IMR-90 (cell line): ENCODE measurements around the gene RELCH. TPM values are rescaled to one million over a fixed set of nuclear protein-coding genes. Genes with fewer than 3 reads are reported as not detected.

Source experiments
- ATAC-seq: fragments of 200-7000 bp; cut with Tn5 transposase; 2 replicates; pipeline ENCODE4 v1.9.1; 2020; ENCODE audit warnings: low read depth, mild to moderate bottlenecking, moderate library complexity
- BruUV-seq: library from RNA; stranded (reverse); fragments of 400-500 nt; replicated peaks from 2 replicates; lab custom pipeline; 2021; lab: Mats Ljungman, UMichigan
- CTCF ChIA-PET: fragments of 300-600 bp; formaldehyde crosslinking; extraction: SDS; loops from one replicate; lab custom pipeline; 2021; ENCODE audit warnings: antibody characterized with exemption; lab: Yijun Ruan, JAX
- POLR2A ChIA-PET: fragments of 300-600 bp; sonication (Branson Sonifier 250); formaldehyde crosslinking; loops from one replicate; lab custom pipeline; 2022; ENCODE audit warnings: antibody characterized with exemption; ENCODE audit not compliant: unreplicated experiment; lab: Charles Lee
- DNase-seq: peaks from one replicate; pipeline ENCODE4 v3.0.0; 2013
- H2AFZ ChIP-seq: replicated peaks from 2 replicates; pipeline ENCODE3; 2013; ENCODE audit warnings: low read length, mild to moderate bottlenecking; ENCODE audit not compliant: poor library complexity
- H2AK5ac ChIP-seq: 2 replicates; pipeline ENCODE4 v1.6.1; 2013; ENCODE audit warnings: low read depth, low read length, inconsistent platforms
- H2AK9ac ChIP-seq: replicated peaks from 2 replicates; pipeline ENCODE3; 2013; ENCODE audit warnings: mild to moderate bottlenecking, low read depth, low read length, moderate library complexity; ENCODE audit not compliant: poor library complexity
- H2BK120ac ChIP-seq: 2 replicates; pipeline ENCODE4 v1.6.1; 2013; ENCODE audit warnings: low read depth, low read length, inconsistent platforms
- H2BK15ac ChIP-seq: 3 replicates; pipeline ENCODE4 v1.6.1; 2013; ENCODE audit warnings: low read depth, low read length, inconsistent platforms
- H2BK20ac ChIP-seq: 2 replicates; pipeline ENCODE4 v1.6.1; 2013; ENCODE audit warnings: low read depth, mild to moderate bottlenecking, inconsistent platforms, low read length, moderate library complexity
- H2BK5ac ChIP-seq: 2 replicates; pipeline ENCODE4 v1.6.1; 2013; ENCODE audit warnings: mild to moderate bottlenecking, low read depth, low read length, inconsistent platforms; ENCODE audit not compliant: poor library complexity, severe bottlenecking
- H3K14ac ChIP-seq: replicated peaks from 2 replicates; pipeline ENCODE4 v1.6.1; 2013; ENCODE audit warnings: low read depth, low read length, inconsistent platforms
- H3K18ac ChIP-seq: 2 replicates; pipeline ENCODE4 v1.6.1; 2013; ENCODE audit warnings: low read depth, low read length, control low read depth
- H3K23ac ChIP-seq: 2 replicates; pipeline ENCODE4 v1.6.1; 2013; ENCODE audit warnings: low read depth, low read length, inconsistent platforms
- H3K27ac ChIP-seq: 2 replicates; pipeline ENCODE4 v1.5.1; 2013; ENCODE audit warnings: mild to moderate bottlenecking, control low read depth, low read length; ENCODE audit not compliant: insufficient read depth
- H3K27me3 ChIP-seq: 2 replicates; pipeline ENCODE4 v1.6.1; 2013; ENCODE audit warnings: low read length; ENCODE audit not compliant: control insufficient read depth, insufficient read depth
- H3K36me3 ChIP-seq: 2 replicates; pipeline ENCODE4 v1.6.1; 2013; ENCODE audit warnings: low read length, mixed read lengths; ENCODE audit not compliant: control insufficient read depth, insufficient read depth
- H3K4ac ChIP-seq: 2 replicates; pipeline ENCODE4 v1.6.1; 2013; ENCODE audit warnings: low read depth, low read length, inconsistent platforms
- H3K4me1 ChIP-seq: 2 replicates; pipeline ENCODE4 v1.6.1; 2013; ENCODE audit warnings: low read length, mixed read lengths; ENCODE audit not compliant: control insufficient read depth, insufficient read depth
- H3K4me2 ChIP-seq: 2 replicates; pipeline ENCODE4 v1.6.1; 2013; ENCODE audit warnings: low read depth, mild to moderate bottlenecking, control low read depth, low read length, moderate library complexity
- H3K4me3 ChIP-seq: 2 replicates; pipeline ENCODE4 v1.5.1; 2013; ENCODE audit warnings: low read depth, mild to moderate bottlenecking, control low read depth, low read length, moderate library complexity; ENCODE audit not compliant: insufficient read depth
- H3K56ac ChIP-seq: 2 replicates; pipeline ENCODE4 v1.6.1; 2013; ENCODE audit warnings: low read length, inconsistent platforms; ENCODE audit not compliant: insufficient read depth; ENCODE audit errors: extremely low read depth
- H3K79me1 ChIP-seq, 2 experiments: 2 replicates each; pipeline ENCODE4 v1.6.1; 2013; ENCODE audit warnings: low read length in 2 of 2, inconsistent platforms in 1 of 2, low read depth in 1 of 2
- H3K9ac ChIP-seq: 2 replicates; pipeline ENCODE4 v1.6.1; 2013; ENCODE audit warnings: low read depth, low read length, control low read depth
- H3K9me1 ChIP-seq: 2 replicates; pipeline ENCODE4 v1.6.1; 2013; ENCODE audit warnings: low read length, inconsistent platforms; ENCODE audit not compliant: insufficient read depth
- H3K9me3 ChIP-seq: 2 replicates; pipeline ENCODE4 v1.6.1; 2013; ENCODE audit warnings: low read length; ENCODE audit not compliant: control insufficient read depth, insufficient read depth
- H4K20me1 ChIP-seq: 2 replicates; pipeline ENCODE4 v1.6.1; 2013; ENCODE audit warnings: low read length, inconsistent platforms; ENCODE audit not compliant: insufficient read depth
- H4K5ac ChIP-seq: 2 replicates; pipeline ENCODE4 v1.6.1; 2013; ENCODE audit warnings: mild to moderate bottlenecking, low read depth, low read length, control low read depth
- H4K8ac ChIP-seq, 2 experiments: 2 replicates each; pipeline ENCODE4 v1.6.1; 2013; ENCODE audit warnings: low read depth in 2 of 2, low read length in 2 of 2, control low read depth in 1 of 2, inconsistent platforms in 1 of 2
- H4K91ac ChIP-seq: 2 replicates; pipeline ENCODE4 v1.6.1; 2013; ENCODE audit warnings: low read depth, low read length, inconsistent platforms; ENCODE audit not compliant: insufficient read depth
- BHLHE40 ChIP-seq: fragments of 150-350 bp; IDR thresholded peaks from 2 replicates; pipeline ENCODE4 v1.6.1; 2016; ENCODE audit warnings: mild to moderate bottlenecking, low read depth, low read length
- CEBPB ChIP-seq: IDR thresholded peaks from 2 replicates; pipeline ENCODE4 v1.6.1; 2012; ENCODE audit warnings: low read depth, low read length, improper control_type of control experiment
- ELK1 ChIP-seq: fragments of 150-350 bp; IDR thresholded peaks from 2 replicates; pipeline ENCODE4 v1.6.1; 2016; ENCODE audit warnings: low read depth, mild to moderate bottlenecking, low read length, moderate library complexity, borderline replicate concordance
- MAZ ChIP-seq: IDR thresholded peaks from 2 replicates; pipeline ENCODE4 v1.6.1; 2012; ENCODE audit warnings: low read depth, mild to moderate bottlenecking, low read length, improper control_type of control experiment, moderate library complexity, borderline replicate concordance
- RCOR1 ChIP-seq: IDR thresholded peaks from 2 replicates; pipeline ENCODE4 v1.6.1; 2012; ENCODE audit warnings: mild to moderate bottlenecking, low read length, improper control_type of control experiment; ENCODE audit not compliant: insufficient replicate concordance
- SMC3 ChIP-seq: fragments of 150-350 bp; IDR thresholded peaks from 2 replicates; pipeline ENCODE4 v1.6.1; 2016; ENCODE audit warnings: low read depth, mild to moderate bottlenecking, antibody characterized with exemption, low read length, moderate library complexity
- USF2 ChIP-seq: fragments of 150-350 bp; IDR thresholded peaks from 2 replicates; pipeline ENCODE4 v1.6.1; 2017; ENCODE audit warnings: mild to moderate bottlenecking, antibody characterized with exemption, low read length, low read depth
- WGBS, 2 experiments: methylation state at CpG; one replicate each; pipeline versions ENCODE4 v1.1.5 to v1.1.7; 2013; ENCODE audit warnings: missing lambda C conversion rate in 2 of 2; ENCODE audit not compliant: insufficient read length in 1 of 2; ENCODE audit errors: extremely low coverage in 2 of 2; 5-methylcytosine and 5-hydroxymethylcytosine counted together
- dilution Hi-C: fragments of 300-500 bp; cut with HindIII; formaldehyde crosslinking; loops from one replicate; pipeline ENCODE4 v1.14.3; 2018; ENCODE audit warnings: low sequenced_read_pairs; ENCODE audit not compliant: unreplicated experiment
- in situ Hi-C: fragments of 300-500 bp; cut with MboI; formaldehyde crosslinking; loops from 3 replicates; pipeline ENCODE4 v1.14.3; 2019; ENCODE audit warnings: low sequenced_read_pairs, inconsistent platforms, mixed read lengths
- intact Hi-C: fragments of 100-400 bp; cut with micrococcal nuclease; formaldehyde crosslinking; loops from 2 replicates; pipeline ENCODE4 v1.10.0; 2022
- polyA plus RNA-seq, 3 experiments: library from polyadenylated mRNA; depleted of rRNA; stranded (reverse); fragments of >200 nt; gene quantifications; 2 replicates each; pipeline ENCODE4 v1.2.3, GENCODE V29; 2012; ENCODE audit warnings: low replicate concordance in 1 of 3
- total RNA-seq: library from RNA; depleted of rRNA; stranded (reverse); fragments of >200 nt; gene quantifications from 2 replicates; pipeline ENCODE4 v1.2.3, GENCODE V29; 2012
- TF ChIP-seq, protein P1 (sequence below): conservative IDR thresholded peaks from 2 replicates; pipeline ENCODE4 v1.5.1; 2012; ENCODE audit warnings: mild to moderate bottlenecking, low read depth, low read length, improper control_type of control experiment

Gene RELCH
- total and polyA plus RNA-seq, 2 of the 4 experiments (the other 2 are of a cell fraction): 14.4 to 52.5 TPM

DNA sequence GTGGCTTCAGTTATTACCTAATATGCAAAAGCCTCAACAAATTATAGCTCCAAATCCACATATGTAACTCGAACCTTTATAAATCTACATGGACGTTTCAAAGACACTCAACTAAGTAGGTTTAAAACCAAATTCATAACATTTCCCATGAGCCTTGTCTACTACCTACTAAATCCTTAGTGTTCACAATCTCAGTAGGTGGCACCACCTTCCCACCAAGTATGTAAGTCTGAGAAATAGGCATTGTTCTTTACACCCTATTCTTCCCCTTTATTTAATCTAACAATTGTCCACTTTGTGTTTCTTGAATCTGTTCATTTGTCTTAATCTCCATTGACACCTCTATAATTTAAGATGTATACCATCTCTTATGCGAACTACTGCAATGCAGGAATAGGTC lies 4.8 kb upstream of the RELCH start:
- BruUV-seq: no TSS peak
- Histone ChIP-seq H3K14ac (no peak overlapping the region), H3K9me1 (no peaks in the 10 kb centered on the region), H2AFZ (no peak overlapping the region), H3K9me3 (no peaks in the 10 kb centered on the region), H4K5ac (no peak overlapping the region), H4K91ac (no peak overlapping the region), H2BK15ac (no peak overlapping the region), H3K4me1 (no peaks in the 10 kb centered on the region), H3K4me3 (no peak overlapping the region), H3K9ac (no peak overlapping the region), H3K27ac (no peak overlapping the region), H3K4ac (no peak overlapping the region), H2BK120ac (no peak overlapping the region), H3K36me3 (no peaks in the 10 kb centered on the region), H2BK20ac (no peak overlapping the region), H2AK9ac (no peak overlapping the region), H2BK5ac (no peak overlapping the region), H3K27me3 (no peaks in the 10 kb centered on the region), H4K8ac (no peak overlapping the region), H3K4me2 (no peak overlapping the region), H3K23ac (no peak overlapping the region), H4K20me1 (0 out of 2 replicates have a peak, but pooled peaks cover 3% of the 10 kb centered on the region), H2AK5ac (no peak overlapping the region), H3K56ac (no peak overlapping the region), H3K79me1 (peaks cover 9 to 15% of the 10 kb centered on the region in 2 experiments), H3K18ac (no peak overlapping the region)
- POLR2A ChIA-PET: no interaction called here
- dilution Hi-C loops: no loop called here
- ATAC-seq: no peak
- TF ChIP-seq USF2 (no peak), ELK1 (no peak), BHLHE40 (no peak), RCOR1 (no peak), MAZ (no peak), SMC3 (no peak), CEBPB (no peak)
- TF ChIP-seq, protein P1, sequence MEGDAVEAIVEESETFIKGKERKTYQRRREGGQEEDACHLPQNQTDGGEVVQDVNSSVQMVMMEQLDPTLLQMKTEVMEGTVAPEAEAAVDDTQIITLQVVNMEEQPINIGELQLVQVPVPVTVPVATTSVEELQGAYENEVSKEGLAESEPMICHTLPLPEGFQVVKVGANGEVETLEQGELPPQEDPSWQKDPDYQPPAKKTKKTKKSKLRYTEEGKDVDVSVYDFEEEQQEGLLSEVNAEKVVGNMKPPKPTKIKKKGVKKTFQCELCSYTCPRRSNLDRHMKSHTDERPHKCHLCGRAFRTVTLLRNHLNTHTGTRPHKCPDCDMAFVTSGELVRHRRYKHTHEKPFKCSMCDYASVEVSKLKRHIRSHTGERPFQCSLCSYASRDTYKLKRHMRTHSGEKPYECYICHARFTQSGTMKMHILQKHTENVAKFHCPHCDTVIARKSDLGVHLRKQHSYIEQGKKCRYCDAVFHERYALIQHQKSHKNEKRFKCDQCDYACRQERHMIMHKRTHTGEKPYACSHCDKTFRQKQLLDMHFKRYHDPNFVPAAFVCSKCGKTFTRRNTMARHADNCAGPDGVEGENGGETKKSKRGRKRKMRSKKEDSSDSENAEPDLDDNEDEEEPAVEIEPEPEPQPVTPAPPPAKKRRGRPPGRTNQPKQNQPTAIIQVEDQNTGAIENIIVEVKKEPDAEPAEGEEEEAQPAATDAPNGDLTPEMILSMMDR: no peak
- intact Hi-C loops: loop anchor here (10.0 kb wide), 3 partner anchors 343 to 803 kb away; partner anchors contain the start of genes PHLPP1 and ZCCHC2
- CTCF ChIA-PET: interaction anchor here (2.3 kb wide), 1 partner anchor 67 kb away, joined by 9 read pairs; no protein-coding TSS in a partner anchor
- in situ Hi-C loops: loop anchor here (10.0 to 25.0 kb wide), 3 partner anchors 393 to 805 kb away; partner anchors contain the start of gene PHLPP1
- DNase-seq: no peak
- WGBS, 2 experiments: 73% methylated on average over 2 of the region's 3 CpGs; no CpG with 5 or more reads in 1 of the 2 experiments
